WI38 (cell line): ENCODE measurements around the gene RNF224.

Experiments used
- H3K4me3 ChIP-seq: 2 replicates; pipeline ENCODE4 v1.5.1; 2011; ENCODE audit warnings: low read depth, mild to moderate bottlenecking, control low read depth, low read length
- CTCF ChIP-seq: IDR thresholded peaks from 2 replicates; pipeline ENCODE4 v1.5.1; 2012; ENCODE audit warnings: low read depth, mild to moderate bottlenecking, control low read depth, low read length

RNF224 gene

GRCh38 chr9:137245450-137246421 lies 18.4 kb downstream of the RNF224 start:
- no peak overlapping the region for H3K4me3 ChIP-seq
- TF ChIP-seq CTCF: no peak

- TF ChIP-seq CTCF: no peak
- no peak overlapping the region for H3K4me3 ChIP-seq
Observed at GRCh38 chr9:137247135-137247915, 20.0 kb downstream of the RNF224 start.

- no peak for TF ChIP-seq CTCF
- no peak overlapping the region for H3K4me3 ChIP-seq
Observed at GRCh38 chr9:137247916-137248175, 20.5 kb downstream of the RNF224 start.

- TF ChIP-seq CTCF: no peak
- no peak overlapping the region for H3K4me3 ChIP-seq
Observed at GRCh38 chr9:137250329-137251193, 23.3 kb downstream of the RNF224 start.

- no peak for TF ChIP-seq CTCF
- no peak within 1 kb of the TSS for H3K4me3 ChIP-seq
Observed at GRCh38 chr9:137251194-137251461, 23.8 kb downstream of the RNF224 start, which contains the start of gene STPG3. STPG3 (plus strand) TSS chr9:137251286; CDS start chr9:137251287, 1 bp downstream.

- no peak for TF ChIP-seq CTCF
- no peak overlapping the region for H3K4me3 ChIP-seq
Observed at GRCh38 chr9:137251490-137252268, 24.4 kb downstream of the RNF224 start.
